ENCODE measurements around the gene CENPO. TPM values are rescaled to one million over a fixed set of nuclear protein-coding genes. Genes with fewer than 3 reads are reported as not detected.
A peak's percentile ranks its signal among the peaks of the same experiment; 100 is the strongest.

CENPO gene
- polyA plus RNA-seq, 2 of the 4 experiments (the other 2 are of a cell fraction) = 49.6 to 62.0 TPM

GRCh38 chr2:24819442-24820174 is 26.4 kb downstream of the CENPO start:
- Histone ChIP-seq H3K4me2 (no peak overlapping the region), H3K4me1 (peaks cover 10% of the 10 kb centered on the region), H3K4me3 (no peak overlapping the region), H3K9me3 (no peaks in the 10 kb centered on the region), H3K27ac (peak overlapping the region in 1 of 2 experiments; percentile 67; a peak in 2 of 6 replicates)
- TF ChIP-seq RAD21 (conservative IDR thresholded peaks at IDR 0.05 in 1 of 2, IDR thresholded peaks at IDR 0.05 in 1 of 2) (no peak), PHF8 (IDR thresholded peaks at IDR 0.05; ENCODE audit: borderline replicate concordance, low read depth) (no peak), CHD2 (IDR thresholded peaks at IDR 0.05; ENCODE audit: low read length, partially characterized antibody) (no peak), MAZ (IDR thresholded peaks at IDR 0.05; ENCODE audit: borderline replicate concordance, low read depth, low read length) (no peak), ELK1 (IDR thresholded peaks at IDR 0.05; ENCODE audit: low read depth, low read length) (no peak), NFE2L2 (conservative IDR thresholded peaks at IDR 0.05; ENCODE audit: low read length) (no peak), BCL3 (IDR thresholded peaks at IDR 0.05) (no peak)
- 92% methylated on average over 20 of the region's 21 CpGs for WGBS (ENCODE audit: missing lambda C conversion rate)
- DNase-seq (ENCODE audit: low read depth in 1 of 2, low spot score in 1 of 2) (no peak), FAIRE-seq (no peak), ATAC-seq (peak in 1 of 2 experiments; percentile 6; a peak in 2 of 6 replicates)
- ChIA-PET CTCF (interaction anchor here (0.8 to 15.3 kb wide), 8 partner anchors 8 to 740 kb away, joined by 3 to 252 read pairs (median 4); partner anchors contain the start of genes CENPO and PTRHD1), POLR2A (interaction anchor here (1.0 to 1.6 kb wide), 2 partner anchors 27 kb away, joined by 3 to 7 read pairs; partner anchors contain the start of genes CENPO and PTRHD1)

GRCh38 chr2:24820175-24820513 is 26.9 kb downstream of the CENPO start:
- Histone ChIP-seq H3K4me2 (no peak overlapping the region), H3K27ac (no peak overlapping the region), H3K4me3 (no peak overlapping the region), H3K4me1 (peaks cover 10% of the 10 kb centered on the region), H3K9me3 (no peaks in the 10 kb centered on the region)
- DNase-seq (ENCODE audit: low read depth in 1 of 2, low spot score in 1 of 2) (no peak), FAIRE-seq (no peak), ATAC-seq (peak in 1 of 2 experiments; percentile 4; a peak in 2 of 6 replicates)
- POLR2A ChIA-PET = interaction anchor here (1.0 kb wide), 1 partner anchor 27 kb away, joined by 3 read pairs; no protein-coding TSS in a partner anchor
- CTCF ChIA-PET = interaction anchor here (0.8 to 15.3 kb wide), 5 partner anchors 8 to 413 kb away, joined by 3 to 252 read pairs (median 5); no protein-coding TSS in a partner anchor
- WGBS (ENCODE audit: missing lambda C conversion rate) = 89% methylated on average over 4 of the region's 7 CpGs
- TF ChIP-seq MYC (IDR thresholded peaks at IDR 0.05; ENCODE audit: borderline replicate concordance, low read length) (no peak), CEBPB (IDR thresholded peaks at IDR 0.05) (no peak), CBX8 (IDR thresholded peaks at IDR 0.05) (no peak), ESRRA (IDR thresholded peaks at IDR 0.05; ENCODE audit: borderline replicate concordance, low read length) (no peak)

GRCh38 chr2:24820598-24821432 is 27.6 kb downstream of the CENPO start:
- DNase-seq (ENCODE audit: low read depth in 1 of 2, low spot score in 1 of 2) (no peak), ATAC-seq (peak; percentile 5; a peak in 2 of 6 replicates), FAIRE-seq (no peak)
- ChIA-PET POLR2A (interaction anchor here (1.0 kb wide), 1 partner anchor 28 kb away, joined by 3 read pairs; no protein-coding TSS in a partner anchor), CTCF (interaction anchor here (1.0 to 15.3 kb wide), 5 partner anchors 7 to 414 kb away, joined by 3 to 252 read pairs (median 5); partner anchors contain the start of genes CENPO and PTRHD1)
- 90% methylated on average over 17 of the region's 17 CpGs for WGBS (ENCODE audit: missing lambda C conversion rate)
- TF ChIP-seq POLR2A (IDR thresholded peaks at IDR 0.05; ENCODE audit: low read length) (no peak), EP300 (IDR thresholded peaks at IDR 0.05) (no peak), KDM1A (IDR thresholded peaks at IDR 0.05; ENCODE audit: low read depth) (no peak), NR3C1 (IDR thresholded peaks at IDR 0.05) (no peak), USF2 (IDR thresholded peaks at IDR 0.05) (no peak), POLR2AphosphoS2 (conservative IDR thresholded peaks at IDR 0.05; ENCODE audit: low read length) (peak; percentile 76; the same call in 1 of the 2 replicates), JUN (IDR thresholded peaks at IDR 0.05) (0 out of 5 replicates have a peak, but pooled peaks of 1 of the 2 experiments have one; percentile 14)
- no peak overlapping the region for H3K4me3 ChIP-seq
- no peak overlapping the region for H3K27ac ChIP-seq
- H3K4me2 ChIP-seq = no peak overlapping the region
- no peaks in the 10 kb centered on the region for H3K9me3 ChIP-seq
- H3K4me1 ChIP-seq = peaks cover 10% of the 10 kb centered on the region
